ENCODE measurements around the gene IL11. TPM values are rescaled to one million over a fixed set of nuclear protein-coding genes. Genes with fewer than 3 reads are reported as not detected.

The IL11 gene
- total and polyA plus RNA-seq, 2 of the 8 experiments (the other 6 are each of a cell fraction or from before 2014, with no cell fraction given), result 1.7 to 2.8 TPM

GRCh38 chr19:55377356-55378131, 7.3 kb upstream of the IL11 start:
- H3K23ac ChIP-seq (ENCODE audit: insufficient read length), result no peak overlapping the region
- peak overlapping the region; percentile 87; the same call in 1 of the 2 replicates for H2BK12ac ChIP-seq (ENCODE audit: low read depth, low read length)
- H3K4me2 ChIP-seq (ENCODE audit: insufficient read depth in 1 of 2, low read depth in 2 of 2, low read length in 2 of 2), result peak overlapping the region; percentile 72 to 91
- peak overlapping the region; percentile 35 for H4K8ac ChIP-seq (ENCODE audit: extremely low read depth, insufficient read depth, low read length)
- ChIA-PET CTCF (ENCODE audit: partially characterized antibody) (interaction anchor here (0.6 to 1.6 kb wide), 3 partner anchors 31 to 76 kb away, joined by 3 read pairs; no protein-coding TSS in a partner anchor), POLR2A (ENCODE audit: partially characterized antibody) (interaction anchor here (0.8 to 5.6 kb wide), 13 partner anchors 9 to 94 kb away, joined by 3 to 57 read pairs (median 4); partner anchors contain the start of genes BRSK1, GARIN5B, KMT5C and UBE2S)
- peaks cover 5% of the 10 kb centered on the region; the same call in 1 of the 2 replicates for H3K79me1 ChIP-seq (ENCODE audit: low read depth, low read length)
- no peak overlapping the region for H3K14ac ChIP-seq (ENCODE audit: insufficient read length)
- H3K36me3 ChIP-seq (ENCODE audit: control insufficient read depth in 2 of 4, insufficient read depth in 4 of 4, low read length in 3 of 4), result no peaks in the 10 kb centered on the region
- H2BK5ac ChIP-seq (ENCODE audit: low read depth, low read length), result peak overlapping the region; percentile 77
- TF ChIP-seq CHD2 (IDR thresholded peaks at IDR 0.05; ENCODE audit: low read length) (no peak), PHF8 (conservative IDR thresholded peaks at IDR 0.05; ENCODE audit: low read depth, low read length) (no peak), E2F6 (IDR thresholded peaks at IDR 0.05) (no peak), SIN3A (conservative IDR thresholded peaks at IDR 0.05 in 1 of 2, IDR thresholded peaks at IDR 0.05 in 1 of 2; ENCODE audit: low read depth in 1 of 2, low read length in 2 of 2) (0 out of 4 replicates have a peak, but pooled peaks have one; percentile 17 to 28)
- H3K9me3 ChIP-seq (ENCODE audit: insufficient read depth in 2 of 2, low read depth in 1 of 2, low read length in 1 of 2), result no peaks in the 10 kb centered on the region
- peak overlapping the region; percentile 24; the same call in 1 of the 2 replicates for H2AK5ac ChIP-seq (ENCODE audit: low read depth, low read length)
- H3K4ac ChIP-seq (replicated peaks; ENCODE audit: insufficient read length, low read depth, low read length), result peak overlapping the region; percentile 81
- 13% methylated on average over 21 of the region's 43 CpGs; no CpG with 5 or more reads in 1 of the 2 experiments for WGBS, 2 experiments (ENCODE audit: extremely low coverage in 1 of 2, insufficient coverage in 1 of 2, insufficient read length in 1 of 2, insufficient replicate concordance in 2 of 2, low coverage in 1 of 2, low lambda C conversion rate in 2 of 2, missing lambda C conversion rate in 1 of 2)
- peak overlapping the region; percentile 99 for H3K18ac ChIP-seq (ENCODE audit: extremely low read depth, low read length)
- H3K4me3 ChIP-seq (ENCODE audit: extremely low read depth in 1 of 4, insufficient read depth in 2 of 4, low read depth in 3 of 4, low read length in 4 of 4), result peak overlapping the region; percentile 35 to 60 (median 44)
- H4K5ac ChIP-seq (ENCODE audit: insufficient read length, low read depth, low read length), result peak overlapping the region; percentile 84
- no peaks in the 10 kb centered on the region for H3K79me2 ChIP-seq (ENCODE audit: control insufficient read depth in 1 of 2, insufficient read depth in 2 of 2, low read length in 2 of 2)
- no peak overlapping the region for H2AFZ ChIP-seq (ENCODE audit: low read length)
- FAIRE-seq (no peak), DNase-seq (ENCODE audit: low read depth in 1 of 2, low spot score in 2 of 2) (peak in 1 of 2 experiments; percentile 72)
- peak overlapping the region; percentile 94 for H4K91ac ChIP-seq (replicated peaks; ENCODE audit: insufficient read length, low read length)
- H3K56ac ChIP-seq (replicated peaks; ENCODE audit: insufficient read length, low read depth, low read length), result peak overlapping the region; percentile 91
- H3K27ac ChIP-seq (ENCODE audit: low read depth, low read length), result no peak overlapping the region
- peaks cover 0 to 12% of the 10 kb centered on the region in 2 experiments for H4K20me1 ChIP-seq (replicated peaks in 1 of 2; ENCODE audit: control insufficient read depth in 1 of 2, insufficient read depth in 2 of 2, low read length in 2 of 2)
- peaks cover 22% of the 10 kb centered on the region for H3K23me2 ChIP-seq (ENCODE audit: low read depth, low read length)
- H2BK120ac ChIP-seq (replicated peaks; ENCODE audit: low read depth, low read length), result peak overlapping the region; percentile 88
- H3K27me3 ChIP-seq (replicated peaks in 1 of 4; ENCODE audit: control insufficient read depth in 3 of 4, extremely low read depth in 1 of 4, insufficient read depth in 3 of 4, low read length in 3 of 4), result peaks cover 2 to 27% (median 19%) of the 10 kb centered on the region in 4 experiments; a peak in 6 of 7 replicates
- H2BK20ac ChIP-seq (ENCODE audit: low read length), result 0 out of 2 replicates have a peak overlapping the region, but pooled peaks have one; percentile 43
- H3K9ac ChIP-seq (replicated peaks in 1 of 4; ENCODE audit: extremely low read depth in 1 of 4, low read depth in 3 of 4, low read length in 3 of 4), result peak overlapping the region in 2 of 4 experiments; percentile 9 to 13; a peak in 2 of 7 replicates
- H2BK15ac ChIP-seq (ENCODE audit: low read length), result peak overlapping the region; percentile 88; the same call in 1 of the 2 replicates
- peaks cover 5 to 48% (median 33%) of the 10 kb centered on the region in 4 experiments for H3K4me1 ChIP-seq (replicated peaks in 1 of 4; ENCODE audit: control insufficient read depth in 3 of 4, insufficient read depth in 4 of 4, low read length in 3 of 4)
